ENCODE measurements around the gene FOLR2. TPM values are rescaled to one million over a fixed set of nuclear protein-coding genes. Genes with fewer than 3 reads are reported as not detected.

The FOLR2 gene
- total RNA-seq, 2 donors from 2014 or later, result not detected

GRCh38 chr11:72231396-72232259 lies 15.0 kb downstream of the FOLR2 start:
- Histone ChIP-seq H3K9ac (ENCODE audit: extremely low read depth, low read length, poor library complexity, severe bottlenecking) (no peak overlapping the region), H3K4me3 (ENCODE audit: low read length) (no peak overlapping the region), H3K9me3 (ENCODE audit: control insufficient read depth, low read length) (no peaks in the 10 kb centered on the region), H3K27ac (ENCODE audit: low read depth, low read length) (no peak overlapping the region), H3K36me3 (ENCODE audit: control insufficient read depth, insufficient read depth, low read length) (peaks cover 99% of the 10 kb centered on the region), H3K4me1 (ENCODE audit: control insufficient read depth, insufficient read depth, low read length) (peaks cover 5% of the 10 kb centered on the region), H3K27me3 (ENCODE audit: control insufficient read depth, insufficient read depth, low read length, poor library complexity, severe bottlenecking) (no peaks in the 10 kb centered on the region)
- DNase-seq, result peak; percentile 20
- Mint-ChIP-seq H3K4me3 (no peak overlapping the region), H3K9me3 (no peaks in the 10 kb centered on the region), H3K27ac (peak overlapping the region; percentile 48), H3K27me3 (ENCODE audit: insufficient read depth) (no peaks in the 10 kb centered on the region), H3K4me1 (peaks cover 5% of the 10 kb centered on the region), H3K36me3 (ENCODE audit: low read depth) (peaks cover 80% of the 10 kb centered on the region)
- TF ChIP-seq, protein P1, sequence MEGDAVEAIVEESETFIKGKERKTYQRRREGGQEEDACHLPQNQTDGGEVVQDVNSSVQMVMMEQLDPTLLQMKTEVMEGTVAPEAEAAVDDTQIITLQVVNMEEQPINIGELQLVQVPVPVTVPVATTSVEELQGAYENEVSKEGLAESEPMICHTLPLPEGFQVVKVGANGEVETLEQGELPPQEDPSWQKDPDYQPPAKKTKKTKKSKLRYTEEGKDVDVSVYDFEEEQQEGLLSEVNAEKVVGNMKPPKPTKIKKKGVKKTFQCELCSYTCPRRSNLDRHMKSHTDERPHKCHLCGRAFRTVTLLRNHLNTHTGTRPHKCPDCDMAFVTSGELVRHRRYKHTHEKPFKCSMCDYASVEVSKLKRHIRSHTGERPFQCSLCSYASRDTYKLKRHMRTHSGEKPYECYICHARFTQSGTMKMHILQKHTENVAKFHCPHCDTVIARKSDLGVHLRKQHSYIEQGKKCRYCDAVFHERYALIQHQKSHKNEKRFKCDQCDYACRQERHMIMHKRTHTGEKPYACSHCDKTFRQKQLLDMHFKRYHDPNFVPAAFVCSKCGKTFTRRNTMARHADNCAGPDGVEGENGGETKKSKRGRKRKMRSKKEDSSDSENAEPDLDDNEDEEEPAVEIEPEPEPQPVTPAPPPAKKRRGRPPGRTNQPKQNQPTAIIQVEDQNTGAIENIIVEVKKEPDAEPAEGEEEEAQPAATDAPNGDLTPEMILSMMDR (conservative IDR thresholded peaks at IDR 0.05), result no peak
- WGBS, 2 experiments (ENCODE audit: insufficient coverage in 1 of 2, insufficient read length in 1 of 2), result 90 to 94% methylated on average over 8 to 9 of the region's 9 CpGs

DNA sequence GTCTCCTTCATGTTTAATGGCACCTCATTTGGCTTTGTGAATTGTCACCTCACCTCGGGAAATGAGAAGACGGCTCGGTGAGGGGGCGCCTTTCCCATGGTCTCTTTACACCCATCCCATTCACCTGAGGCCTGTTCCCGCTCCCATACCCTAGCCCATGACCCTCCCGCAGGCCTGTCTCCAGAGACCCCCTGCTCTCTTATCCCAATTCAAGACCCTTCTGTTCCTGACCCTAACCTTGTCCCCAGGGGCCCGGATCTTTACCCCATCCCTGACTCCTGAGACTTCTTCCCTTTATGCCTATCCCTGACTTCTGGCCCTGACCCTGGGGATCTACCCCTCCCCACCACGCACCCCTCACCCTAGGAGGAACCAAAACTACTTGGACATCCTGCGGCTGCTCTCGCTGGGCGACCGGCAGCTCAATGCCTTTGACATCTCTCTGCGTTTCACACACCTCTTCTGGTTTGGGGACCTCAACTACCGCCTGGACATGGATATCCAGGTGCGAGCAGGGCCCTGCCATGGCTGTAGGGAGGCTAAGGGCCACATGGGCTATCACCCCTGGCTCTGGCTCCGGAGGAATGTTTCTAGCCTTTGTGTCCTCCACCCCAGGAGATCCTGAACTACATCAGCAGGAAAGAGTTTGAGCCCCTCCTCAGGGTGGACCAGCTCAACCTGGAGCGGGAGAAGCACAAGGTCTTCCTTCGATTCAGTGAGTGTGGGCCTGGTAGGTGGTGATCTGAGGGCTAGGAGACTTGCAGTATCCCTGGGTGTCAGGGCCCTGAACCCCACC lies 15.9 kb downstream of the FOLR2 start:
- Mint-ChIP-seq H3K9me3 (no peaks in the 10 kb centered on the region), H3K27ac (peak overlapping the region; percentile 48), H3K27me3 (ENCODE audit: insufficient read depth) (no peaks in the 10 kb centered on the region), H3K36me3 (ENCODE audit: low read depth) (peaks cover 80% of the 10 kb centered on the region), H3K4me3 (no peak overlapping the region), H3K4me1 (no peaks in the 10 kb centered on the region)
- Histone ChIP-seq H3K36me3 (ENCODE audit: control insufficient read depth, insufficient read depth, low read length) (peaks cover 99% of the 10 kb centered on the region), H3K4me3 (ENCODE audit: low read length) (no peak overlapping the region), H3K4me1 (ENCODE audit: control insufficient read depth, insufficient read depth, low read length) (no peaks in the 10 kb centered on the region), H3K27me3 (ENCODE audit: control insufficient read depth, insufficient read depth, low read length, poor library complexity, severe bottlenecking) (no peaks in the 10 kb centered on the region), H3K9ac (ENCODE audit: extremely low read depth, low read length, poor library complexity, severe bottlenecking) (no peak overlapping the region), H3K9me3 (ENCODE audit: control insufficient read depth, low read length) (no peaks in the 10 kb centered on the region), H3K27ac (ENCODE audit: low read depth, low read length) (no peak overlapping the region)
- WGBS, 2 experiments (ENCODE audit: insufficient coverage in 1 of 2, insufficient read length in 1 of 2), result 95 to 98% methylated on average over 10 to 18 of the region's 18 CpGs
- DNase-seq, result peak; percentile 31
- TF ChIP-seq, protein P1 (conservative IDR thresholded peaks at IDR 0.05), result no peak

GRCh38 chr11:72233056-72233772 lies 16.6 kb downstream of the FOLR2 start:
- Histone ChIP-seq H3K36me3 (ENCODE audit: control insufficient read depth, insufficient read depth, low read length) (peaks cover 97% of the 10 kb centered on the region), H3K9me3 (ENCODE audit: control insufficient read depth, low read length) (no peaks in the 10 kb centered on the region), H3K27me3 (ENCODE audit: control insufficient read depth, insufficient read depth, low read length, poor library complexity, severe bottlenecking) (no peaks in the 10 kb centered on the region), H3K4me1 (ENCODE audit: control insufficient read depth, insufficient read depth, low read length) (no peaks in the 10 kb centered on the region), H3K4me3 (ENCODE audit: low read length) (no peak overlapping the region), H3K9ac (ENCODE audit: extremely low read depth, low read length, poor library complexity, severe bottlenecking) (no peak overlapping the region), H3K27ac (ENCODE audit: low read depth, low read length) (no peak overlapping the region)
- Mint-ChIP-seq H3K27me3 (ENCODE audit: insufficient read depth) (no peaks in the 10 kb centered on the region), H3K27ac (no peak overlapping the region), H3K4me3 (no peak overlapping the region), H3K4me1 (peaks cover 4% of the 10 kb centered on the region), H3K36me3 (ENCODE audit: low read depth) (peaks cover 80% of the 10 kb centered on the region), H3K9me3 (no peaks in the 10 kb centered on the region)
- 95 to 97% methylated on average over 4 to 13 of the region's 13 CpGs for WGBS, 2 experiments (ENCODE audit: insufficient coverage in 1 of 2, insufficient read length in 1 of 2)
- TF ChIP-seq, protein P1 (conservative IDR thresholded peaks at IDR 0.05), result no peak
- DNase-seq, result peak; percentile 26
